Activated CD4-positive, CD25-positive, alpha-beta regulatory T cell (primary cell): ENCODE measurements around the gene MARCHF10.

Experiments used
- DNase-seq, 4 experiments: peaks; one replicate each; lab custom pipeline; 2025; lab: John Stamatoyannopoulos, UW

MARCHF10 gene

GRCh38 chr17:62676952-62677596 is 131.0 kb downstream of the MARCHF10 start:
- DNase-seq: no peak

GRCh38 chr17:62676231-62676943 is 131.7 kb downstream of the MARCHF10 start:
- DNase-seq: no peak

- DNase-seq: no peak
Observed at GRCh38 chr17:62675701-62676100, 132.4 kb downstream of the MARCHF10 start.

GRCh38 chr17:62675260-62675659 is 132.9 kb downstream of the MARCHF10 start:
- no peak for DNase-seq

GRCh38 chr17:62674841-62675240 is 133.3 kb downstream of the MARCHF10 start:
- no peak for DNase-seq

- no peak for DNase-seq
Observed at GRCh38 chr17:62674363-62674739, 133.8 kb downstream of the MARCHF10 start.

GRCh38 chr17:62673614-62674362 is 134.3 kb downstream of the MARCHF10 start:
- no peak for DNase-seq

GRCh38 chr17:62672957-62673356 is 135.2 kb downstream of the MARCHF10 start:
- DNase-seq: no peak

GRCh38 chr17:62671553-62671952 is 136.6 kb downstream of the MARCHF10 start:
- no peak for DNase-seq

- no peak for DNase-seq
Observed at GRCh38 chr17:62670202-62670821, 137.8 kb downstream of the MARCHF10 start.

GRCh38 chr17:62668091-62668804 is 139.9 kb downstream of the MARCHF10 start:
- no peak for DNase-seq

- no peak for DNase-seq
Observed at GRCh38 chr17:62666801-62667591, 141.1 kb downstream of the MARCHF10 start.

- no peak for DNase-seq
Observed at GRCh38 chr17:62666061-62666800, 141.9 kb downstream of the MARCHF10 start.

GRCh38 chr17:62665599-62665998 is 142.5 kb downstream of the MARCHF10 start:
- DNase-seq: no peak

GRCh38 chr17:62664336-62665120 is 143.6 kb downstream of the MARCHF10 start:
- DNase-seq: no peak

- no peak for DNase-seq
Observed at GRCh38 chr17:62663304-62663703, 144.8 kb downstream of the MARCHF10 start.

- no peak for DNase-seq
Observed at GRCh38 chr17:62662855-62663254, 145.3 kb downstream of the MARCHF10 start.

GRCh38 chr17:62661337-62661736 is 146.8 kb downstream of the MARCHF10 start:
- no peak for DNase-seq

GRCh38 chr17:62660629-62661118 is 147.4 kb downstream of the MARCHF10 start:
- no peak for DNase-seq
